HEK293 (cell line): ENCODE results near the gene ITGAL.

Experiments used
- CTCF ChIA-PET: fragments of 350-600 bp; formaldehyde crosslinking; extraction: SDS; loops from one replicate; lab custom pipeline; 2021; ENCODE audit warnings: antibody characterized with exemption; lab: Yijun Ruan, JAX
- POLR2A ChIA-PET: fragments of 300-600 bp; formaldehyde crosslinking; extraction: SDS; loops from one replicate; lab custom pipeline; 2020; ENCODE audit warnings: antibody characterized with exemption, inconsistent platforms; lab: Yijun Ruan, JAX
- H3K27ac ChIP-seq: fragments of 200-500 bp; sonication (Bioruptor generic); 2 replicates; pipeline ENCODE4 v1.5.1; 2014; ENCODE audit warnings: low read depth, low read length, control low read depth, inconsistent platforms; ENCODE audit errors: extremely low read depth
- H3K36me3 ChIP-seq, 2 experiments: fragments of 200-500 bp in 1 of 2; sonication (Bioruptor generic) in 1 of 2; 1 replicate in 1 of 2; 2 replicates in 1 of 2; pipeline ENCODE4 v1.5.1; 2014 to 2017; ENCODE audit warnings: inconsistent platforms in 2 of 2, low read length in 2 of 2; ENCODE audit not compliant: control insufficient read depth in 2 of 2, insufficient read depth in 1 of 2
- H3K4me1 ChIP-seq: fragments of 200-500 bp; sonication (Bioruptor generic); 2 replicates; pipeline ENCODE4 v1.5.1; 2014; ENCODE audit warnings: mild to moderate bottlenecking, low read length, inconsistent platforms; ENCODE audit not compliant: control insufficient read depth, insufficient read depth
- H3K4me3 ChIP-seq: 2 replicates; pipeline ENCODE4 v1.5.1; 2011; ENCODE audit warnings: low read depth, mild to moderate bottlenecking, control low read depth, low read length, moderate library complexity
- H3K9me3 ChIP-seq: fragments of 200-500 bp; sonication (Bioruptor generic); 2 replicates; pipeline ENCODE4 v1.5.1; 2014; ENCODE audit warnings: low read depth, low read length, inconsistent platforms; ENCODE audit not compliant: control insufficient read depth, insufficient read depth
- AEBP2 ChIP-seq: fragments of 450-650 bp; formaldehyde crosslinking; IDR thresholded peaks from 2 replicates; pipeline ENCODE4 v1.5.1; 2016; ENCODE audit warnings: missing biosample characterization, missing genetic modification characterization, borderline replicate concordance
- GFI1B ChIP-seq: fragments of 450-650 bp; formaldehyde crosslinking; IDR thresholded peaks from 2 replicates; pipeline ENCODE4 v1.5.1; 2016; ENCODE audit warnings: missing biosample characterization, missing genetic modification characterization
- HOXD13 ChIP-seq: sonication (generic); formaldehyde crosslinking; IDR thresholded peaks from 2 replicates; pipeline ENCODE4 v1.8.0; 2022; ENCODE audit warnings: missing genetic modification reagents, borderline replicate concordance
- OVOL3 ChIP-seq: fragments of 450-650 bp; formaldehyde crosslinking; IDR thresholded peaks from 2 replicates; pipeline ENCODE4 v1.5.1; 2016; ENCODE audit warnings: missing biosample characterization, missing genetic modification characterization
- PRDM10 ChIP-seq: fragments of 450-650 bp; formaldehyde crosslinking; IDR thresholded peaks from 2 replicates; pipeline ENCODE4 v1.5.1; 2016; ENCODE audit warnings: missing biosample characterization, missing genetic modification characterization
- TRIM28 ChIP-seq: IDR thresholded peaks from 2 replicates; pipeline ENCODE4 v1.6.1; 2011; ENCODE audit warnings: low read length, control low read depth, borderline replicate concordance
- WT1 ChIP-seq: fragments of 450-650 bp; formaldehyde crosslinking; IDR thresholded peaks from 2 replicates; pipeline ENCODE4 v1.5.1; 2016; ENCODE audit warnings: missing biosample characterization, missing genetic modification characterization
- ZBTB17 ChIP-seq: fragments of 450-650 bp; formaldehyde crosslinking; IDR thresholded peaks from 2 replicates; pipeline ENCODE4 v1.5.1; 2016; ENCODE audit warnings: missing biosample characterization, missing genetic modification characterization
- ZBTB26 ChIP-seq: fragments of 450-650 bp; formaldehyde crosslinking; optimal IDR thresholded peaks from 2 replicates; pipeline ENCODE3; 2016; ENCODE audit warnings: missing biosample characterization, mild to moderate bottlenecking, missing genetic modification characterization
- ZNF148 ChIP-seq: fragments of 450-650 bp; formaldehyde crosslinking; IDR thresholded peaks from 2 replicates; pipeline ENCODE4 v1.5.0; 2017; ENCODE audit warnings: missing biosample characterization, missing genetic modification characterization, borderline replicate concordance
- ZNF157 ChIP-seq: fragments of 450-650 bp; formaldehyde crosslinking; IDR thresholded peaks from 2 replicates; pipeline ENCODE4 v1.5.1; 2016; ENCODE audit warnings: missing biosample characterization, missing genetic modification characterization
- ZNF2 ChIP-seq: fragments of 450-650 bp; formaldehyde crosslinking; IDR thresholded peaks from 2 replicates; pipeline ENCODE4 v1.5.1; 2016; ENCODE audit warnings: missing biosample characterization, missing genetic modification characterization
- ZNF23 ChIP-seq: fragments of 450-650 bp; formaldehyde crosslinking; IDR thresholded peaks from 2 replicates; pipeline ENCODE4 v1.5.1; 2016; ENCODE audit warnings: missing biosample characterization, missing genetic modification characterization, borderline replicate concordance
- ZNF26 ChIP-seq: fragments of 450-650 bp; formaldehyde crosslinking; IDR thresholded peaks from 2 replicates; pipeline ENCODE4 v1.5.1; 2016; ENCODE audit warnings: missing biosample characterization, missing genetic modification characterization
- ZNF302 ChIP-seq: fragments of 450-650 bp; formaldehyde crosslinking; IDR thresholded peaks from 2 replicates; pipeline ENCODE4 v1.5.1; 2016; ENCODE audit warnings: missing biosample characterization, missing genetic modification characterization, low read depth
- ZNF324 ChIP-seq: fragments of 450-650 bp; formaldehyde crosslinking; IDR thresholded peaks from 2 replicates; pipeline ENCODE4 v1.5.1; 2016; ENCODE audit warnings: missing biosample characterization, missing genetic modification characterization
- ZNF350 ChIP-seq: fragments of 450-650 bp; formaldehyde crosslinking; IDR thresholded peaks from 2 replicates; pipeline ENCODE4 v1.5.0; 2017; ENCODE audit warnings: missing biosample characterization, mild to moderate bottlenecking, missing genetic modification characterization
- ZNF423 ChIP-seq: fragments of 450-650 bp; formaldehyde crosslinking; IDR thresholded peaks from 2 replicates; pipeline ENCODE4 v1.5.1; 2016; ENCODE audit warnings: missing biosample characterization, missing genetic modification characterization
- ZNF629 ChIP-seq: fragments of 450-650 bp; formaldehyde crosslinking; IDR thresholded peaks from 2 replicates; pipeline ENCODE4 v1.5.1; 2017; ENCODE audit warnings: missing biosample characterization, missing genetic modification characterization
- ZNF654 ChIP-seq: fragments of 450-650 bp; formaldehyde crosslinking; IDR thresholded peaks from 2 replicates; pipeline ENCODE4 v1.5.1; 2016; ENCODE audit warnings: low read depth, missing biosample characterization, missing genetic modification characterization
- ZNF791 ChIP-seq: fragments of 450-650 bp; formaldehyde crosslinking; IDR thresholded peaks from 2 replicates; pipeline ENCODE4 v1.5.1; 2016; ENCODE audit warnings: missing biosample characterization, missing genetic modification characterization
- ZSCAN16 ChIP-seq: fragments of 450-650 bp; formaldehyde crosslinking; IDR thresholded peaks from 2 replicates; pipeline ENCODE4 v1.5.1; 2016; ENCODE audit warnings: missing biosample characterization, missing genetic modification characterization

The ITGAL gene

DNA sequence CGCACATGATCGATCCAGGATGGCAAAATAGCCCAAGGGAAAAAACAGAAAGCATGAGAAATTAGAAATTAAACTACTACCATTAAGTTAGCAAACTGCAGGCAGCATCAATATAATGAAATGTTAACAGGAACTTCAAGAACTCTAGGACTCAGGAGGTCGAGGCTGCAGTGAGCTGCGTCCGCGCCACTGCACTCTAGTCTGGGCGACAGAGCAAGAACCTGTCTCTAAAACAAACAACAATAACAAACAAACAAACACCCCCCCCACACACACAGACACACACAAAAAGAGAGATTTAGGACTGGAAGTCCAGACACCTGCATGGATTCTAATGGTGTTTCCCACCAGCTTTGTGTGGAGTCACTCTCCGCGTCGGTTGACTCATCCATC lies 26.3 kb upstream of the ITGAL start:
- Histone ChIP-seq H3K4me3 (peak overlapping the region; percentile 79), H3K27ac (peak overlapping the region; percentile 13; the same call in 1 of the 2 replicates), H3K36me3 (peaks cover 0 to 22% of the 10 kb centered on the region in 2 experiments; a peak in 2 of 3 replicates), H3K4me1 (peaks cover 3% of the 10 kb centered on the region; the same call in 1 of the 2 replicates), H3K9me3 (no peaks in the 10 kb centered on the region)
- POLR2A ChIA-PET, result interaction anchor here (0.6 to 1.5 kb wide), 2 partner anchors 83 to 164 kb away, joined by 3 to 5 read pairs; partner anchors contain the start of gene ZNF689
- CTCF ChIA-PET, result interaction anchor here (0.6 to 3.8 kb wide), 7 partner anchors 9 to 183 kb away, joined by 3 to 21 read pairs (median 3); partner anchors contain the start of gene DCTPP1
- 0 out of 2 replicates have a peak, but pooled peaks have one; percentile 34 for TF ChIP-seq PRDM10 (tag by site-specific recombination)
- TF ChIP-seq GFI1B (tag by site-specific recombination), result no peak
- no peak for TF ChIP-seq ZBTB26 (tag by site-specific recombination)
- TF ChIP-seq OVOL3 (tag by site-specific recombination), result no peak
- no peak for TF ChIP-seq WT1 (tag by site-specific recombination)
- TF ChIP-seq ZNF791 (tag by site-specific recombination), result no peak
- TF ChIP-seq AEBP2 (tag by site-specific recombination), result no peak
- TF ChIP-seq ZNF2 (tag by site-specific recombination), result 0 out of 2 replicates have a peak, but pooled peaks have one; percentile 4
- TF ChIP-seq ZNF324, result no peak
- no peak for TF ChIP-seq ZNF629
- TF ChIP-seq HOXD13 (CRISPR knock-in tag), result 0 out of 2 replicates have a peak, but pooled peaks have one; percentile 42
- TF ChIP-seq ZNF350 (tag by site-specific recombination), result no peak
- TF ChIP-seq ZNF654 (tag by site-specific recombination), result no peak
- no peak for TF ChIP-seq TRIM28
- TF ChIP-seq ZNF26, result peak; percentile 16; the same call in 1 of the 2 replicates
- no peak for TF ChIP-seq ZNF423 (tag by site-specific recombination)
- peak; percentile 38; the same call in 1 of the 2 replicates for TF ChIP-seq ZBTB17
- no peak for TF ChIP-seq ZSCAN16 (tag by site-specific recombination)
- TF ChIP-seq ZNF157 (tag by site-specific recombination), result no peak
- TF ChIP-seq ZNF148 (tag by site-specific recombination), result no peak
- TF ChIP-seq ZNF302 (tag by site-specific recombination), result no peak
- TF ChIP-seq ZNF23 (tag by site-specific recombination), result no peak
